HG03097 (cell line): ENCODE data around the gene AKAP10.
"Not testable (repeated sequence)": the region's sequence is repeated elsewhere in the genome, so short reads cannot be mapped to it uniquely, and the experiment has no call there.

Experiments
- ATAC-seq: cut with Tn5 transposase; IDR thresholded peaks from one replicate; pipeline ENCODE4 v1.9.1; 2021; ENCODE audit not compliant: unreplicated experiment, low FRiP score

The AKAP10 gene

GRCh38 chr17:19874256-19874655 lies 103.4 kb downstream of the AKAP10 start:
- ATAC-seq: no peak

- no peak for ATAC-seq
These were observed 104.3 kb downstream of the AKAP10 start for GRCh38 chr17:19873346-19873745.

- no peak for ATAC-seq
These were observed 109.6 kb downstream of the AKAP10 start for GRCh38 chr17:19868079-19868395.

GRCh38 chr17:19867329-19868078 lies 110.1 kb downstream of the AKAP10 start, which contains the start of gene ULK2:
TSS of gene ULK2 (minus strand) at chr17:19867936. CDS start at chr17:19867417, 519 bp downstream.
- no peak for ATAC-seq

- no peak for ATAC-seq
These were observed 110.6 kb downstream of the AKAP10 start for GRCh38 chr17:19867079-19867328.

DNA sequence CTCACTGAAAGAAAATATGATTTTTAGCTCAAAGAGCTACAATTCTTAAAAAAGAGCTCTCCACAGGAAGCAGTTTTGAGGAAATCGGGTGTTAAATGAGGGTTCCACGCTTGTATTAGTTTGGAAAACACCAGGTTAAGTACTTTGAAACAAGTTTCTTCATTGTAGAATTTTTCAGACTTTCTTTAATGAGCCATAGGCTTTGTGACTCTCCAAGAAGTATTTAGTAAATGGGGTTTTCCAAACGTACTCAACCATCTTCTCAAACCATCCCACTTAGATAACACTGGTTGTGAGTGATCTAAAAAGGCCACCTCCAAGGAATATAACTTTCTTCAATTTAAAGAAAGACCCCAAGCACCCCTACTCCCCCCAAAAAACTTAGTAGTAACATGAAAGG lies 112.6 kb downstream of the AKAP10 start:
- ATAC-seq: no peak

- ATAC-seq: not testable (repeated sequence)
These were observed 116.9 kb downstream of the AKAP10 start for GRCh38 chr17:19860647-19861177.

DNA sequence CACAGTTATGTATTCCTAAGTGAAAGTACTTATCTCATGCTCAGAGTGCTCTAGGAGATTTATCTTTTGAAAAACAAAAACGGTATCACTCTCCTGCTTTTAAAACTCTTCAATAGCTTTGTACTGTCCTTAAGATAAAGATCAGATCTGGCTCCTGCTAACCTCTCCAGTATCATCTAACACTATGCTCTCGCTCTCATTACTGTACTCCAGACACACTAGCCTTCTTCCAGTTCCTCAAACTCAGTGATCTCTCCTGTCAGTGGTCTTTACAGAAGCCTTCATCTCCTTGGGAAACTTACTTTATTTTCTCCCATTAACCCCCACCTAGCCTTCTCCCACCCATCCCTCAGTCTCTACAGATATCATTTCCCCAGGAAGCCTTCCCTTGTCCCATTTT lies 120.0 kb downstream of the AKAP10 start:
- ATAC-seq: no peak
